GM18499 (cell line): ENCODE data around the gene OR52N1.

Experiments used
- ATAC-seq: cut with Tn5 transposase; IDR thresholded peaks from one replicate; pipeline ENCODE4 v1.9.1; 2021; ENCODE audit warnings: moderate number of reproducible peaks; ENCODE audit not compliant: insufficient read depth, unreplicated experiment

OR52N1 gene

GRCh38 chr11:5791165-5791564, at the start of gene OR52N1:
OR52N1 (minus strand) TSS chr11:5791265; CDS start chr11:5788816, 2,449 bp downstream.
- ATAC-seq, result no peak

- ATAC-seq, result no peak
Observed at GRCh38 chr11:5837695-5838094, 46.6 kb upstream of the OR52N1 start.

- no peak for ATAC-seq
Observed at GRCh38 chr11:5833446-5833845, 42.4 kb upstream of the OR52N1 start.

- no peak for ATAC-seq
Observed at GRCh38 chr11:5831196-5831829, 40.2 kb upstream of the OR52N1 start.

- peak; percentile 48 for ATAC-seq
Observed at GRCh38 chr11:5818245-5818886, 27.3 kb upstream of the OR52N1 start.

- no peak for ATAC-seq
Observed at GRCh38 chr11:5815534-5815933, 24.5 kb upstream of the OR52N1 start.

- no peak for ATAC-seq
Observed at GRCh38 chr11:5809905-5810795, 19.1 kb upstream of the OR52N1 start.

- ATAC-seq, result no peak
Observed at GRCh38 chr11:5809122-5809519, 18.1 kb upstream of the OR52N1 start.

- ATAC-seq, result peak; percentile 84
Observed at GRCh38 chr11:5808500-5809121, 17.5 kb upstream of the OR52N1 start, which contains the start of gene OR52N2. OR52N2 (plus strand) TSS chr11:5808924; CDS start chr11:5820336, 11,412 bp downstream.

GRCh38 chr11:5807580-5807979, 16.5 kb upstream of the OR52N1 start:
- no peak for ATAC-seq

GRCh38 chr11:5803982-5804381, 12.9 kb upstream of the OR52N1 start:
- no peak for ATAC-seq

- no peak for ATAC-seq
Observed at GRCh38 chr11:5796541-5796940, 5.5 kb upstream of the OR52N1 start.

- no peak for ATAC-seq
Observed at GRCh38 chr11:5783255-5783654, 7.8 kb downstream of the OR52N1 start, which contains the start of gene OR52N5. OR52N5 (minus strand) TSS chr11:5783355; CDS start chr11:5778634, 4,721 bp downstream.

- ATAC-seq, result no peak
Observed at GRCh38 chr11:5767056-5767455, 24.0 kb downstream of the OR52N1 start.

- no peak for ATAC-seq
Observed at GRCh38 chr11:5753943-5754342, 37.1 kb downstream of the OR52N1 start, which contains the start of gene OR52N4. OR52N4 (plus strand) TSS chr11:5754243; CDS start chr11:5754741, 498 bp downstream.

- no peak for ATAC-seq
Observed at GRCh38 chr11:5749836-5750235, 41.2 kb downstream of the OR52N1 start.

- no peak for ATAC-seq
Observed at GRCh38 chr11:5746614-5747013, 44.5 kb downstream of the OR52N1 start.

- ATAC-seq, result no peak
Observed at GRCh38 chr11:5738431-5738830, 52.6 kb downstream of the OR52N1 start.

- no peak for ATAC-seq
Observed at GRCh38 chr11:5737670-5738392, 53.2 kb downstream of the OR52N1 start.

- ATAC-seq, result no peak
Observed at GRCh38 chr11:5737091-5737490, 54.0 kb downstream of the OR52N1 start.
